Activated CD4-positive, CD25-positive, alpha-beta regulatory T cell treated with anti-CD3 and anti-CD28 coated beads, Interleukin-2, amount 50 U/mL, for 24 hours (primary cell): ENCODE results near the gene MTR.
A peak's percentile ranks its signal among the peaks of the same experiment; 100 is the strongest.
"Not testable (repeated sequence)": the region's sequence is repeated elsewhere in the genome, so short reads cannot be mapped to it uniquely, and the experiment has no call there.

ENCODE experiments used
- ATAC-seq, 2 donors: fragments of 150-1000 bp; cut with Tn5 transposase; one replicate each; pipeline ENCODE4 v1.10.0; 2021; ENCODE audit warnings: mild to moderate bottlenecking in 1 of 2, moderate library complexity in 1 of 2

Gene MTR

GRCh38 chr1:236908669-236909068 is 113.6 kb downstream of the MTR start:
- ATAC-seq = no peak

DNA sequence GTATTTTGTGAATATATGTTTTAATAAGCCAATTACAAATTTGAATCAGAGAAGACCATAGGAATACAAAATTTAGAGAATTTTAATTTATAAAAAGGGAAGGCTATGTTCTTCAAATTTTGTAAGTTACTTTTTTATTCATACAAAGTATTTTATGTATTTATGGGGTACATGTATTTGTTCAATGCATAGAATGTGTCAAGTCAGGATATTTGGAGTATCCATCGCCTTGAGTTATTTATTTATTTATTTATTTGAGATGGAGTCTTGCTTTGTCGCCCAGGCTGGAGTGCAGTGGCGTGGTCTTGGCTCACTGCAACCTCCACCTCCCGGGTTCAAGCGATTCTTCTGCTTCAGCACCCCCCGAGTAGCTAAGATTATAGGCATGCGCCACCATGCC is 116.0 kb downstream of the MTR start:
- not testable (repeated sequence) for ATAC-seq

- peak; percentile 38 to 53 for ATAC-seq
Measured at GRCh38 chr1:236913371-236914037, 118.4 kb downstream of the MTR start.

- ATAC-seq = no peak
Measured at GRCh38 chr1:236914375-236914774, 119.3 kb downstream of the MTR start.

DNA sequence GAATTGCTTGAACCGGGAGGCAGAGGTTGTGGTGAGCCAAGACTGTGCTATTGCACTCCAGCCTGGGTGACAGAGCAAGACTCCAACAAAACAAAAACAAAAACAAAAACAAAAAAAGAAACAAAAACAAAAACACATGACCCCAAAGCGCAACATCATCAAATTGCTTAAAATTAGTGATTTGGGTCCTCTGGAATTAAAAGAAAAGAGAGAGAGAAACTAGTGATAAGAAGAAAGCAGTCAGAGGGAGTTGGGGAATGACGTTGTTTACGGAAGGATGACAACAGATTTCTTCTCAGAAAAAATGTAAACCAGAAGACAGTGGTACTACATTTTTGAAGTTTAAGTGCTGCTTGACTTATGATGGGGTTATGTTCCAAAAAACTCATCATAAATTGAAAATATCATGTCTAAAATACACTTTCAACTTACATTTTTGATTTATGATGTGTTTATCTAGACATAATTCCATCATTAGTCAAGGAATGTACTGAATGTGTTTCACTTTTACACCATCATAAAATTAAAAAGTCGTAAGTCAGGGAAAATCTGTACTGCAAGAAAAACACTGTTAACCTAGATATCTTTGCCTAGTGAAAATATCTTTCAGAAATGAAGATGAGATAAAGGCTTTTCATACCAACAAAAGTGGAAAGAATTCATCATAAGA is 121.2 kb downstream of the MTR start:
- no peak for ATAC-seq

DNA sequence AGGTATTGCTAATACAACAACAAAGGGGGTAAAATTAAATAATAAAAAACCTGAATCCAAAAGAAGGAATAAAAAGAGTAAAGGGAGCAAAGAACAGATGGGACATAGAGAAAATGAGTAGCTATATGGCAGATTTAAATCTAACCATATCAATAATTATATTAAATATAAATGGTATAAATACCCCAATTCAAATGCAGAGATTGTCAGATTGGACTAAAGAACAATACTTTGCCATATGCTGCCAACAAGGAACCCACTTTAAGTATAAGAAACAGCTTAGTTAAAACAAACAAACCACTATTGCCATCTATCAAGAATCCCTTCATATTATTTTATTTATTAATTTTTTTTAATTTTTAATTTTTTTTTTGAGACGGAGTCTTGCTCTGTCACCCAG is 122.4 kb downstream of the MTR start:
- ATAC-seq = no peak

DNA sequence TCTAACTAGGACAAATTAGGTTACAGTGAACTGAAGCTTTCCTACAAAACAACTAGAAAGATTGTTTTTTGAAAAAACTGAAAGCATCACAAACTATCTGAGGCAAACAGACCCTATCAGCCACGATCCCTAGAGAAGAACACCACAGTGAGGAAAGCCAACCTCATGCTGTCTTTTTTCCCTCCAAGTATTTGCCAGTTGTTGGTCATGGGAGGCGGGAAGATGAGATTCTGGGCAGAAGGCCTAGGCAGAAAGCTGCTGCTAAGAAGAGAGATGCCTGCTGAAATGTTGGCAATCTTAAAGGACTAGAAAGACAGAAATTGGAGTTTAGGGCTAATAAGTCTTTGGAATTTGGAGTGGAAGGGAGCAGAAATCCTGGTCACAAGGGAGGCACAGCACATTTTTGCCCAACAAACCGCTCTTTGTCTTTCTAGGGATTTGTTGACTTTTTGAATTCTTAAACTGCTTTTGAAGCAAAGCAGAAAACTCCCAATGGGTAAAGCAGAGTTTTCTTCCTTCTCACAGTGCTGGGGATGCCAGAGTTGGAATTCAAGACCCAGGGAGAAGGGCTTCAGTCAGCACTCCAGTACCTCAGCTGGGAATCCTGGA is 125.3 kb downstream of the MTR start:
- ATAC-seq = no peak

DNA sequence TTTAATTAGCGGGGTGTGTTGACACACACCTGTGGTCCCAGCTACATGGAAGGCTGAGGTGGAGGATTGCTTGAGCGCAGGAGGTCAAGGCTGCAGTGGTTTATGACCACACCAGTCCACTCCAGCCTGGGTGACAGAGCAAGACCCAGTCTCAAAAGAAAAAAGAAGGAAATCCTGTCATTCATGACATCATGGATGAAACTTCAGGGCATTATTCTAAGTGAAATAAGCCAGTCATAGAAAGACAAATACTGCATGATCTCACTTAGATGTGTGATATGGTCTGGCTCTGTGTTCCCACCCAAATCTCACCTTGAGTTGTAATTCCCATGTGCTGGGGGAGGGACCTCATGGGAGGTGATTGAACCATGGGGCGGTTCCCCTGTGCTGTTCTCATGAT is 126.5 kb downstream of the MTR start:
- ATAC-seq = no peak

GRCh38 chr1:236922190-236922589 is 127.1 kb downstream of the MTR start:
- ATAC-seq = no peak

DNA sequence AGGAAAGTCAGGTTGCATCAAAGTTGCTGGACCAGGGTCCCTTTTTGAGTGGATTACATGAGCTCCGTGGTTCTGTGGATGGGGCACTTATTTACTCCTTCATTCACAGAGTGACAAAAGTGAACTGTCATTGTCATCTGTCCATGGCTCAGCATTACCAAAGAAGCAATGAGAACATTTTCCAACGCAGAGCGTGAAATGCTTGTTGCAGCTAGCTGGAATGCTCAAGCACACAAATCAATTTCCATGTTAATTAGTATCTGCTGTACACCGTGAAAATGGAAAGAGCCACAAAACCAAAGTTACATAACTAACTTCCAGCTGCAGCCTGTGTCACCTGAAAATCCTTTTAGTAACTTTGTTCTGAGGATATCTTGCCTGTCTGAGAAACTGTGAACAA is 130.3 kb downstream of the MTR start:
- ATAC-seq = no peak

DNA sequence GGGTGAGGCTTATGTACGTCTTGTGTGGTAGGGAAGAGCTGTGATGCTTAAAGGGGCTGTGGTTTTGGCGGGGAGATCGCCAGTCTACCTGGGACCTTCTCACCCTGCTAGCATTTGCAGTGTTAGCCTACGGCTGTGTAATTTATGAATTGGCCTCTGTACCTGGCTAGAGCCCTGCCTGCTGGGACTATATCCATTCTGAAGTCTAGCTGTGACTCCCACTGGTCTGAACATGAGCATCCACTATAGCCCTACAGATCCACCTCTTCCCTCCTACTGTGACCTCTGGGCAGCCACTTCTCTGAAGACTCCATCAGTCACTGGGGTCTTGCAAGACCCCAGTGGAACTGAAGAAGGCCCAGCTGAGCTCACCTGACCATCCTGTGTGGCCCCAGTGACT is 135.4 kb downstream of the MTR start:
- ATAC-seq = no peak

DNA sequence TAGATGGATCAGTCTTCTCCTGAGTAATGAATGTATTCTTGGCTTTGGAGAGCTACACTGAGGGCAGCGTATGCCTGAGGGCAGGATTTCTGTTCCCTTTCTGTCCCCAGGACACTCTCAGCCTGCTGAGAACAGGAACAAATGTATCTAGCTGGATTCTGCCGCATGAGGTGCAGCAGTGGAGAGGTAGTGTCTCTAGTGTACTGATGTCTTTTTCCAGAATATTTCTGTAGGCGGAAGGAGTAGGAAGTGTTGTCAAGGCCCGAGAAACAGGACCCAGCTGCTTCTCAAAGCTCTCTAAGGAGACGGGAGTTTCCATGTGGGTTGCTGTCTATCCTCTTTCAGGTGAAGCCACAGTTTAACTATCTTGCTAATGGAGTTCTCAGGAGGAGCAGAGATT is 143.7 kb downstream of the MTR start:
- no peak for ATAC-seq

DNA sequence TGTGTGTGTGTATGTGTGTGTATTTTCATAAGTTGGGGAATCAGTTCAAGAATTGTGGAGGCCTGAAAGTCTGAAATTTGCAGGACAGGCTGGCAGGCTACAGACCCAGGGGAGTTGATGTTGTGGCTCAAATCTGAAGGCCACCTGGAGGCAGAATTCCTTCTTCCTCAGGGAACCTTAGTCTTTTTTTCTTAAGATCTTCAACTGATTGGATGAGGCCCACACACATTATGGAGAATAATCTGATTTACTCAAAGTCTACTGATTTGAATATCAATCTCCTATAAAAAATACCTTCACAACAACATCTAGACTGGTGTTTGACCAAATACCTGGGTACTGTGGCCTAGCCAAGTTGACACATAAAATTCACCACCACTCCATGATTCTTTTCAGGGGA is 147.3 kb downstream of the MTR start:
- no peak for ATAC-seq

- no peak for ATAC-seq
Measured at GRCh38 chr1:236944556-236944955, 149.5 kb downstream of the MTR start.

GRCh38 chr1:236945002-236945401 is 149.9 kb downstream of the MTR start:
- no peak for ATAC-seq

GRCh38 chr1:236947794-236948193 is 152.7 kb downstream of the MTR start:
- no peak for ATAC-seq

DNA sequence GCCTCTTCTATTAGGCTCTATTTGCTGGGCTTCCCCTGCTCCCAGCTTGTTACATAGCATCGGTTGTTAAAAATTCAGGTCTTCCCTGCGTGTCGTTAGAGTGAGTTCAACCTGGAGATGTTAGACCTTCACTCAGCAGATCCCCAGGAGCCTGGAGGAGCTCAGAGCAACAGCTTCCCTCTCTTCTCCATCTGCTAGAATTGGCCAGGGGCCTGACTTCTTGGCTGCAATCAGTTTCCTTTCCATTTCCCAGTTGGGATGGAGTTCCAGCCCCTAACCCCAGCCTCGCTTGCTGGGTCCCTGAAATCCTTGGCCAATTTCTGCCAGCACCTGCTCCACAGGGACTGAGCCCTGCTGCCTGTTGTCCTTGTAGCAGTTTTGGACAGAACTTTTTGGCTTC is 153.3 kb downstream of the MTR start:
- no peak for ATAC-seq

GRCh38 chr1:236948996-236949395 is 153.9 kb downstream of the MTR start:
- no peak for ATAC-seq

GRCh38 chr1:236950365-236950764 is 155.3 kb downstream of the MTR start:
- ATAC-seq = no peak

DNA sequence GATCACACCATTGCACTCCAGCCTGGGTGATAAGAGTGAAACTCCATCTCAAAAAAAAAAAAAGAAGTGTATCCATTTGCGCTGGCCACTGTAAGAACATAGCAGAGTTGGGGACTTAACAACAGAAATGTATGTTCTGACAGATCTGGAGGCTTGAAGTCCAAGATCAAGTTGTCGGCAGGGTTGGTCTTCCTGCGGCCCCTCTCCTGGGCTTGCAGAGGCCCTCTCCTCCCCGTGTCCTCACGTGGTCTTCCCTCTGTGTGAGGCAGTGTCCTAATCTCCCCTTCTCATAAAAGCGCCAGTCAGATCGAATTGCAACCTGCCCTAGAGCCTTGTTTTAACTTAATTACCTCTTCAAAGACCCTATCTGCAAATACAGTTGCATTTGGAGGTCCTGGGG is 156.6 kb downstream of the MTR start:
- no peak for ATAC-seq

- no peak for ATAC-seq
Measured at GRCh38 chr1:236952246-236953003, 157.3 kb downstream of the MTR start.

- no peak for ATAC-seq
Measured at GRCh38 chr1:236953151-236953700, 158.1 kb downstream of the MTR start.
